Astrocyte (in vitro differentiated cells and primary cell): ENCODE measurements around the gene ANKRD33B. TPM values are rescaled to one million over a fixed set of nuclear protein-coding genes. Genes with fewer than 3 reads are reported as not detected.

ENCODE experiments used
- DNase-seq: peaks from one replicate; pipeline ENCODE4 v3.0.0-alpha.2; 2010; ENCODE audit warnings: low read depth
- FAIRE-seq: peaks from 2 replicates; lab custom pipeline; 2011; peaks lifted over from hg19 to GRCh38; lab: Jason Lieb, UNC
- H2AFZ ChIP-seq: 2 replicates; pipeline ENCODE4 v1.6.0; 2012; ENCODE audit warnings: low read depth, low read length, inconsistent platforms
- H3K27ac ChIP-seq: 2 replicates; pipeline ENCODE4 v1.5.1; 2011; ENCODE audit warnings: low read depth, low read length, inconsistent platforms
- H3K27me3 ChIP-seq: 2 replicates; pipeline ENCODE4 v1.6.0; 2011; ENCODE audit warnings: low read length, inconsistent platforms; ENCODE audit not compliant: insufficient read depth
- H3K36me3 ChIP-seq: 2 replicates; pipeline ENCODE4 v1.5.1; 2011; ENCODE audit warnings: low read length, inconsistent platforms; ENCODE audit not compliant: insufficient read depth
- H3K4me1 ChIP-seq: 2 replicates; pipeline ENCODE4 v1.5.1; 2011; ENCODE audit warnings: low read length, inconsistent platforms; ENCODE audit not compliant: insufficient read depth
- H3K4me2 ChIP-seq: 2 replicates; pipeline ENCODE4 v1.6.0; 2012; ENCODE audit warnings: low read length, inconsistent platforms
- H3K4me3 ChIP-seq: 2 replicates; pipeline ENCODE4 v1.5.1; 2011; ENCODE audit warnings: low read depth, mild to moderate bottlenecking, low read length, inconsistent platforms; ENCODE audit not compliant: insufficient read depth
- H3K79me2 ChIP-seq: 2 replicates; pipeline ENCODE4 v1.6.0; 2012; ENCODE audit warnings: mild to moderate bottlenecking, low read length, inconsistent platforms; ENCODE audit not compliant: insufficient read depth
- H3K9ac ChIP-seq: 2 replicates; pipeline ENCODE4 v1.6.0; 2012; ENCODE audit warnings: mild to moderate bottlenecking, low read length, inconsistent platforms
- H3K9me3 ChIP-seq: 2 replicates; pipeline ENCODE4 v1.5.1; 2012; ENCODE audit warnings: low read depth, mild to moderate bottlenecking, low read length, inconsistent platforms; ENCODE audit not compliant: insufficient read depth
- H4K20me1 ChIP-seq: 2 replicates; pipeline ENCODE4 v1.6.0; 2012; ENCODE audit warnings: low read length, inconsistent platforms; ENCODE audit not compliant: insufficient read depth
- H3K27ac Mint-ChIP-seq: one replicate; pipeline ENCODE4 v1.8.0; 2021; ENCODE audit warnings: mild to moderate bottlenecking, mixed read lengths; ENCODE audit not compliant: unreplicated experiment
- H3K27me3 Mint-ChIP-seq: one replicate; pipeline ENCODE4 v1.8.0; 2021; ENCODE audit warnings: low read depth, mixed read lengths; ENCODE audit not compliant: unreplicated experiment
- H3K36me3 Mint-ChIP-seq: one replicate; pipeline ENCODE4 v1.8.0; 2021; ENCODE audit warnings: low read depth, mixed read lengths; ENCODE audit not compliant: unreplicated experiment
- H3K4me1 Mint-ChIP-seq: one replicate; pipeline ENCODE4 v1.8.0; 2021; ENCODE audit warnings: low read depth, mixed read lengths; ENCODE audit not compliant: unreplicated experiment
- H3K4me3 Mint-ChIP-seq: one replicate; pipeline ENCODE4 v1.8.0; 2021; ENCODE audit warnings: mild to moderate bottlenecking, moderate library complexity, mixed read lengths; ENCODE audit not compliant: unreplicated experiment
- H3K9me3 Mint-ChIP-seq: one replicate; pipeline ENCODE4 v1.8.0; 2021; ENCODE audit warnings: mild to moderate bottlenecking, mixed read lengths; ENCODE audit not compliant: unreplicated experiment
- CTCF ChIP-seq: IDR thresholded peaks from 2 replicates; pipeline ENCODE4 v1.5.1; 2011; ENCODE audit warnings: low read depth, mild to moderate bottlenecking, inconsistent platforms, low read length, moderate library complexity; ENCODE audit not compliant: insufficient read depth
- EZH2 ChIP-seq: IDR thresholded peaks from 2 replicates; pipeline ENCODE4 v1.6.1; 2012; ENCODE audit warnings: mild to moderate bottlenecking, low read length, inconsistent platforms; ENCODE audit not compliant: insufficient read depth
- total RNA-seq: library from RNA; stranded (reverse); gene quantifications from 2 replicates; pipeline ENCODE4 v1.2.1, GENCODE V29; 2021

The ANKRD33B gene
- total RNA-seq, 1 donor from 2014 or later = 22.7 TPM

- Mint-ChIP-seq H3K27me3 (peaks cover under 1% of the 10 kb centered on the region), H3K36me3 (peaks cover 35% of the 10 kb centered on the region), H3K4me3 (no peak overlapping the region), H3K4me1 (no peaks in the 10 kb centered on the region), H3K9me3 (peaks cover 3% of the 10 kb centered on the region), H3K27ac (no peak overlapping the region)
- Histone ChIP-seq H3K4me1 (no peaks in the 10 kb centered on the region), H3K9me3 (no peaks in the 10 kb centered on the region), H2AFZ (no peak overlapping the region), H3K27ac (no peak overlapping the region), H3K79me2 (no peaks in the 10 kb centered on the region), H3K27me3 (no peaks in the 10 kb centered on the region), H3K4me3 (no peak overlapping the region), H3K9ac (no peak overlapping the region), H3K36me3 (no peaks in the 10 kb centered on the region), H3K4me2 (no peak overlapping the region), H4K20me1 (no peaks in the 10 kb centered on the region)
- no peak for TF ChIP-seq EZH2
- no peak for TF ChIP-seq CTCF
- DNase-seq (no peak), FAIRE-seq (no peak)
These were observed 56.5 kb downstream of the ANKRD33B start for GRCh38 chr5:10620346-10620745.

GRCh38 chr5:10621832-10622231 is 58.0 kb downstream of the ANKRD33B start:
- peaks cover 3% of the 10 kb centered on the region for H3K9me3 Mint-ChIP-seq
- TF ChIP-seq CTCF (no peak), EZH2 (no peak)
- Histone ChIP-seq H3K4me3 (no peak overlapping the region), H4K20me1 (no peaks in the 10 kb centered on the region), H3K4me2 (no peak overlapping the region), H3K4me1 (no peaks in the 10 kb centered on the region), H3K9me3 (no peaks in the 10 kb centered on the region), H3K79me2 (no peaks in the 10 kb centered on the region), H3K27me3 (no peaks in the 10 kb centered on the region), H2AFZ (no peak overlapping the region), H3K9ac (no peak overlapping the region), H3K36me3 (no peaks in the 10 kb centered on the region), H3K27ac (no peak overlapping the region)
- H3K36me3 Mint-ChIP-seq = peaks cover 35% of the 10 kb centered on the region
- H3K27me3 Mint-ChIP-seq = peaks cover 4% of the 10 kb centered on the region
- H3K27ac Mint-ChIP-seq = no peak overlapping the region
- no peaks in the 10 kb centered on the region for H3K4me1 Mint-ChIP-seq
- no peak overlapping the region for H3K4me3 Mint-ChIP-seq
- FAIRE-seq = no peak
- no peak for DNase-seq

GRCh38 chr5:10622810-10623209 is 58.9 kb downstream of the ANKRD33B start:
- H3K27ac ChIP-seq = no peak overlapping the region
- H3K36me3 Mint-ChIP-seq = peaks cover 29% of the 10 kb centered on the region
- H3K27ac Mint-ChIP-seq = no peak overlapping the region
- no peaks in the 10 kb centered on the region for H3K79me2 ChIP-seq
- H3K36me3 ChIP-seq = no peaks in the 10 kb centered on the region
- peaks cover 5% of the 10 kb centered on the region for H3K4me1 ChIP-seq
- H4K20me1 ChIP-seq = no peaks in the 10 kb centered on the region
- H3K4me1 Mint-ChIP-seq = peaks cover 4% of the 10 kb centered on the region
- no peak overlapping the region for H3K4me2 ChIP-seq
- DNase-seq (no peak), FAIRE-seq (no peak)
- no peak overlapping the region for H3K4me3 Mint-ChIP-seq
- no peaks in the 10 kb centered on the region for H3K9me3 ChIP-seq
- no peaks in the 10 kb centered on the region for H3K27me3 ChIP-seq
- peaks cover 3% of the 10 kb centered on the region for H3K9me3 Mint-ChIP-seq
- no peak overlapping the region for H3K4me3 ChIP-seq
- no peak overlapping the region for H2AFZ ChIP-seq
- H3K27me3 Mint-ChIP-seq = peaks cover 4% of the 10 kb centered on the region
- H3K9ac ChIP-seq = no peak overlapping the region
- no peak for TF ChIP-seq CTCF
- TF ChIP-seq EZH2 = no peak
